Stimulated activated CD8-positive, alpha-beta memory T cell treated with anti-CD3 and anti-CD28 coated beads, Interleukin-7, amount 100 ng/mL, for 1 hour (primary cell): Measurements from ENCODE around the gene ZNF385B.

Experiments
- DNase-seq, 2 donors: peaks; one replicate each; pipeline ENCODE4 v3.0.0-alpha.2; 2020; ENCODE audit warnings: low read depth in 2 of 2

ZNF385B gene

DNA sequence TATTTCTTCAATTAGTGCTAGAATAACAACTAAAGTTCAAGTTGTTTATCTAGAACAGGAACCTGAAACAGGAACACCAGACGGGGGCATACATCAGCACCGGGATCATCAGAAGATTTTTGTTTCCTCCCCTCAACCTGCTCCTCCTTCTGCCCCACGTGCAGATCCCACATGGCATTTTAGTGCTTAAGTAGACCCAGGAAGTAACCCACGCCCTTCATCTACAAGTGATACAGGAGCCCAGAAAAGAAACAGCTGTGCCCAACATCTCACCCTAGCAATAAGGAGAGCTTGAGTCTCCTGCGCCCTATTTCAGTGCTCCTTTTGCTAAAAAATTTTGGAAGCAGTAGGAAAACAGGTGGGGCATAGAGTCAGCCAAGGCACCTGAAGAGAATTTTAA lies 5.2 kb downstream of the ZNF385B start:
- no peak for DNase-seq

DNA sequence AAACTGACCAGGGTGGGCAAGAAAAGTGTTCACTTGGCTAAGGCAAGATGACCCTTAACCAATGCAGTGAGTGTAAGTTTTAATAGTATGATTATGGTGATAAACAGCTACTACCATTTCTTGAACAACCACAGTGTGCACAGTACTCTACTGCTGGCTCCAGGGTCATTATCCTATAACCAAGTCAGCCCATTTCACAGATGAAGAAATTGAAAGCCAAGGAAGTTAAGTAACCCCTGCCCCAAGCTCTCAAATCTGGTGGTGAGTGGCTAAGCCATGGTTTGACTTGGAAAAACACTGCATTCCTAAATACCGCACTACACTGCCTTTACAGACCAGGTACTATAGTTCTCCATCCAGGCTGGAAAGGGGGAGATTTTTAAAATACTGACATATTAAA lies 5.7 kb downstream of the ZNF385B start:
- no peak for DNase-seq

DNA sequence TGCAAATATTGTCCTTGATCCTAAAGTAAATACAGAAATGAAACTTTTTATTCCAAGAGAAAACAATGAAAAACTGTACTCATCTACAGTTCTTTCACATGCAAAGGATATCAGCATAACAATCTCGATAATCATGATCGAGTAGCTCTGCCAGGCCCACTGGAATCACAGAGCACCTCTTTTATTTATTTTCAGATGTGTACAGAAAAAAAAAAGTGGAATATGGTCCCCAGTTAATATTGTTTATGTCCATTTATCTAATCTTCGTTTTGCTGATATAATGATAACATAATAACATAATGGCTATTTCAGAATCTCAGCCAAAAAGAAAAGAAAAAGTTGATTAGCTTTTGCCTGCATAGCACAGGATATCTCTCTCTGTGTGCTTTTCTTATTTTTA lies 6.5 kb downstream of the ZNF385B start:
- no peak for DNase-seq

DNA sequence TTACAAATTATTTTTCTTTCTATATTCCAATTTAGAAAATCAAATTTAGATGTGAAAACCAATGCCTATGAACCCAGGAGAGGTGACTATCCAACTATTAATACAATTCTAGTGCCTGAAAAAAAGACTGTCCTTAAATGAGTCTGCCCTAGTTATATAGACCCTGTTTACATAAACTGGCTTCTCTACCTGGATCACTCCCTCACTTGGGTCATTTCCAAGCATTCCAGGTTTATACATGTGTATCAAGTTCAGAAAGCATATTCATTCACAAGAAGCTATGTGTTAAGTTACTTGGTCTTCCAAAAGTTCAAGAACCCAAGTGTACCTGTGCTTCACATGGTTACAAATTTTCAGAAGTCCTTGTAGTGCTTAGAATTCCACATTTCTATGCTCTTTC lies 8.3 kb downstream of the ZNF385B start:
- DNase-seq: no peak

DNA sequence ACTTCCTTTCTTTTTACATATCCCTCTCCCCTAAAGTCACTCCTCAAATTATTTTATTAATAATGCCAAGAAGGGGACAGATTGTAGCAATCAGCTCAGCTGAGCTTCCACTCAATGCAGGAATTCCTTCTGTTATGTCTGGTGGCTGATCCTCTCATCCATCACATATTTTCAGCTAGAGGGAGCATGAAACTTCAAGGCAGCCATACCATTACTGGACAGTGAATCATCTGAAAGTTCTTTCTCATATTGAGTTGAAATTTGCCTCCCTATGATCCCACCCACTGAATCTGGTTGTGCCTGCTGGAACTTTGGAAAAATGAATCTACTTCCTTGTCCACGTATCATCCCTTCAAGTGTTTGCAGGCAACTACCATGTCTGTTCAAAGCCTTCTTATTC lies 11.2 kb downstream of the ZNF385B start:
- DNase-seq: no peak

DNA sequence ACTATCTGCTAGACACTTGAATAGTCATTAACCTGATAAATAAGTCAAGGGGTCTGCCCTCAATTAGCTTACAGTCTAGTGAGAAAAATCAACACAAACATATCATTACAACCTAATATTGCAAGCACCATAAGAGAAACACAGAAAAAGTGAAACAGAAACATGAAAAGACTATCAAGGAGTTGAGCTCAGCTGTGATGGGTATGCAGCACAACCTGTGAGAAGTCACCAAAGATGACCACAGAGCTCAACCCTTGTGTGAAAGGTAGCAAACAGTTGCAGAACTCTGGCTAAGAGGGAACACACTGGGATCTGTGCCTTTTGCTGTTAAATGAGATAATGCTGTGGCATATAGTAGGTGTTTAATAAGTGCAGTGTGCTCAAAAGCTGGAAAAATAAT lies 11.7 kb downstream of the ZNF385B start:
- no peak for DNase-seq

DNA sequence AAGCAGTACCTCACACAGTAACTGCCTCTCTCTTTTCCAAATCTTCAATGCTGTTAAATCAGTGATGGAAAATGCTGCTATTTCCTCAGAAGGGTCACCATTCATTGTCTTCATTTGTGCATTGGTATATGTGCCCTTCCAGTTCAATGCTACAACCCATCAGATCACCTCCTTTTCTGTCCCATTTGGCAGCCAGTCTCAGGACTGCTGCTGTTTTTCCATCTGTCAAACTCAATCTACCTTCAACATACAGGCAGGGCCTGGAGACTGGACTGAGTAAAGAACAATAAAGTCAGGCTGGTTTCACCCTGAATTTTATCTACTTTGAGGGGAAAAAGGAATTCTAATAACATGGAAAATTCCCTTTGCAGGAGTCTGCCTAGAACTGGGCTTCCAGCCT lies 17.9 kb downstream of the ZNF385B start:
- no peak for DNase-seq

DNA sequence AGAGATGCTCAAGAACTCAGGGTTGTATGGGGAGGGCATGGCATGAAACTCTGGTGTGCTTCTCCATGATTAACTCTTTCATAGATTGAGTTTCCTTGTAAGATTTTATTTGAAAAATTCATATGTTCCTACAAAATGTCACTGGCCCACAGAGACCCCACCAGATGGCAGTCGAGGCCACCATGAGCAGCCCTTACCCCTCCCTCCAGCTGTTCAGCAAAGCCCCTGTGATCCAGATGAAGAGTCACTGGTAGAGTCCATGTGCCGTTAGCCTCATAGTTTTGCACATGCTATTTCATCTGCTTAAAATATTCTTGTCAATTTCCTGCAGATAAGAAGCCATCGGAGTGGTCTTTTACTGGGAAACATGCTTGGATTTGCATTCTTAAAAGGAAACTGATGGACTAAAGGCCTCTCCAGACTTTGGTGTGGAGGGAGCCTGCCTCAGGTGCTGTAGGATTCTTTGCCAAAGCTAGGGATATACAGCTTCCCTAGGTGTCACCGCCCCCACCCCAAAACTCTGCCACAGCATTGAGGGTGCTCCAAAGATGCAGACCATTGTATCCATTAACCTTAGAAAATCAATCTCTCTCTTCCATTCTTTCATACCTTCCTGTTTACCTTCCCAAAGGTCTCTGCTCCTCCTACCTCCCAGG lies 18.8 kb downstream of the ZNF385B start:
- DNase-seq: no peak

DNA sequence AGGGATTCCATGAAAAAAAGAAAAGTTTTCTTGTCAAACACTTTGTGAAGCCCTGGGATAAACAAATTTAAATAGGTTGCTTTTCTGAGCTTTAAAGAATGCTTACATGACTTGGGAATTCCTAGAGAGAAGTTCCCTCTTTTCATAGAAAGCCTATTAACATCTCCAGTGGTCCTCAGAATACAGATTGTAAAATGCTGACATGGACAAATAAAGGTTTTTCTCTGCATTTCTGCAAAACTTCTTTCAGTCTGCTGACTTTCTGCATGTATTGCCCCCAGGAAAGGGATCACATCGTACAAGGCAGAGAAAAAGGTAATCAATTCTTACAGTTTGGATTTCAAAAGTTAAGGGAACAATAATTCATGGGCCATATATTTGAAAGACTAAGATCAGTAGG lies 20.6 kb downstream of the ZNF385B start:
- DNase-seq: no peak

DNA sequence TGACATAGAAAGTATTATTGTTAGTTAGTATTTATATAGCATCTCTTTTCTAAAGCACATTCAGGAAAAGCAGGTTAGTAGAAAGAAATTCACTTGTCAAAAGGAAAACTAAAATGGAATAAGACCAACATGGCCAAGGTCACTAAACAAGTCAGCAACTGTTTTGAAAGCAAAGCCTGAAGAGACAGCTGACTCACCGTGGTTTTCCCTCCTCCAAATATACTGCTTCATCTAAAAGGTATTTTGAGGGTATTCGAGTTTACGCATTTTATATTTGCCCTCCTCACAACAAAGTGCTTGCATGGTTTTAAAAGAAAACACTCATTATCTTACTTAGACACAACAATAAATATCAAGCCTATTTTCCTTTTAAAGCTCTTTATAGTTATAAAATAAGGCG lies 24.0 kb downstream of the ZNF385B start:
- no peak for DNase-seq

DNA sequence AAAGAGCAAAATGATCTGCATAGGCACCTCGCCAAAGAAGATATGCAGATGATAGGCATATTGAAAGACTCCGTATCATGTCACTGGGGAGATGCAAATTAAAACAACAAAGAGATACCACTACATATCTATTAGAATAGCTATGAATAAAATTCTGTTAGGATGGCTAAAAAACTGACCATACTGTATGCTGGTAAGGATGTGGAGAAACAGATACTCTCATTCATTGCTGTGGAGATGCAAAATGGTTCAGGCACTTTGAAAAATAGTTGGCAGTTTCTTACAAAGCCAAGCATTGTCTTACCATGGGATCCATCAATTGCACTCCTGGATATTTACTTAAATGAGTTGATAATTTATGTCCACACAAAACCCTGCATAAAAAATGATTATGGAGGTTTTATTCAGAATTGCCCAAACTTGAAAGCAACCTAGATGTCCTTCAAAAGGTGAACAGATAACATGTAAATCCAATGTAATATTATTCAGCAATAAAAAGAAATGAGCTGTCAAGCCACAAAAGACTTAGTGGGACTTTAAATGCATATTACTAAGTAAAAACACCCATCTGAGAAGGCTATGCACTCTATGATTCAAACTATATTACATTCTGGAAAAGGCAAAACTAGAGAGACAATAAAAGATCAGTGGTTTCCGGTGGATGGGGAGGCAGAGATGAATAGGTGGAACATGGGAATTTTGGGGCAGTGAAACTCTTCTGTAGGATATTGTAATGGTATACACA lies 31.2 kb downstream of the ZNF385B start:
- no peak for DNase-seq

DNA sequence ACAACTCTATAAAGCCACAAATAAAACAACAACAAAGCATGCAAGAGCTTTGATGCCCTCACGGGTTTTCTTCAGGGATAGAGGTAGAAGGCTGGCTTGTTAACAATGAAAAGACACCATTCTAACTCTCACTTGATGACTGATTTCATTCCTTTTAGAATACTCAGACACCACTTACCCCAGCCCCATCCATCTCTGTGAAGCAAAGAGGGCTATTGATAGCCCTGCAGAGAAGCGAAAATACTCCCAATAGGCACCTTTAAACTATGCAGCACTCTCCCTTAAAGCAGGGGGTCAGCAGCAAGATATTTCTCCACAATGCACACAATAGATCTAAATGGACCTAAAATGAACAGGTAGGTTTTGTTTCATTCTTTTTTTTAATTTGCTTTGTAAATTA lies 35.1 kb downstream of the ZNF385B start:
- DNase-seq: no peak

DNA sequence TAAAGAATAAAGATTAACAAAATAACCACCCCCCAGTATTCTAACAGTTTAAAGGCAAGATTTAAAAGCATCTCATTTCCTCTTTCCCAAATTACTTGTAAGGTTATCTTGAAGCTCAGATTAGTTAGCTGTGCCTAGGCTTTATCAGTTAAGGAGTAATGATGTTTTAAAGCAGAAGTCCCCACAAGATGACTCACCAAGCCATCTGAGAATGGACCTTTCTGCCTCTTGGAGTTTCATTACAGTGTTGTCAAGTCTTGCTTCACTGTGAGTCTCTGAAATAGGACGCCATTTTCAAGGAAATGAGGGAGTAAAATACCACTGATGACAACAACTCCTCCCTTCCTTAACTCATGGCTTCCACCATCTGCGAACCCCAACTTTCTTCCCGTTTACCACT lies 35.9 kb downstream of the ZNF385B start:
- DNase-seq: no peak

DNA sequence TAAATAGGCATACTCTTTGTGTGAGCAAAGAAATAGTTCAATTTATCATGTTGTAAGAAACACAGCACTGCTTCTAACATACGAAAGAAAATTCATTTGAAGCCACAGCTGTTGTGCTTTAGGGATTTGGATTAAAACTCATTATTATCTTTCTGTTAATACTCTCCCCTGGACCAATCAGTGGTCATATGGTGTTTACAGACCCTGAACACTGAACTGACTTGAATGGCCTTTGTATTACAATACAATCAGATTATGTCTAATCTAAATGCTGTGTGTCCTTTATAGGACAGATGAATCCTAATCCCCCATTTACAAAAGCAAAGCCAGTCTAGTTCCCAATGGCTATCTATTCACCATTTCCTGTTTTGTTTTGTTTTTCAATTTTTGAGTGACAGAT lies 36.5 kb downstream of the ZNF385B start:
- no peak for DNase-seq

DNA sequence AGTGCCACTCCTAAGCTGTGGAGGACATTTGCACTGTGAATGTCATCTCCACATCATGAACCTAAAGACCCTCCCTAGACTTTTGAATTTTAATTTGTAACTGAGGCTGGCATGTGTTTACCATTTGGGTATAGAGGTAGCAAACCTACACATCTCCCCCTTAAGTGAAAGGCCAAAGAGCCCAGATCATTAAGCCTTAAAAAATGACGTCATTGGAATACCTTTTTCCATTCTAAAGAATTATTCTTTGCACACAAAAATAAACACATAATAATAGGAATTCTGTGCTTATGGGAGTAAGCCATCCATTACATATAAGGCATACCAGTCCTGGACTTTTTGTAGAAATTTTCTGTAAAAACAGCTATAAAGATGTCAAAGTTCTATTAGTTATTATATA lies 38.9 kb downstream of the ZNF385B start:
- DNase-seq: no peak

DNA sequence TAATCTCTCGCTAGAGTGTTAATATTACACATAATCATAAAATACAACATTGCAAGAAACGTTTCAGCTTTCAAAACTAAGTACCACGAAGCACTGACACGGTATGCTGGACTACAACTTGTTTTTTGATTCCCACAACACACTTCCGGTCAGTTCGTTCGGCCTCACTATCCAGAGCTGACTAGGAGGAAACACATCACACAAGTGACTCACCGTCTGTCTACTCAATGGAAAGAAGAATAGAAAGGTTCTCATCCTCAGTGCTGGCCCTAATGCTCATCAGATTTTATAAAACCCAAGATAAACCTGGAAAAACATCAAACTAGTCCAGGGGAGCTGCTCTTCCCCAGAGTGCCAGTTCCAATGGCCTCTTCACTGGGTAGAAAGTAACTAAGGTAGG lies 42.9 kb downstream of the ZNF385B start:
- no peak for DNase-seq

DNA sequence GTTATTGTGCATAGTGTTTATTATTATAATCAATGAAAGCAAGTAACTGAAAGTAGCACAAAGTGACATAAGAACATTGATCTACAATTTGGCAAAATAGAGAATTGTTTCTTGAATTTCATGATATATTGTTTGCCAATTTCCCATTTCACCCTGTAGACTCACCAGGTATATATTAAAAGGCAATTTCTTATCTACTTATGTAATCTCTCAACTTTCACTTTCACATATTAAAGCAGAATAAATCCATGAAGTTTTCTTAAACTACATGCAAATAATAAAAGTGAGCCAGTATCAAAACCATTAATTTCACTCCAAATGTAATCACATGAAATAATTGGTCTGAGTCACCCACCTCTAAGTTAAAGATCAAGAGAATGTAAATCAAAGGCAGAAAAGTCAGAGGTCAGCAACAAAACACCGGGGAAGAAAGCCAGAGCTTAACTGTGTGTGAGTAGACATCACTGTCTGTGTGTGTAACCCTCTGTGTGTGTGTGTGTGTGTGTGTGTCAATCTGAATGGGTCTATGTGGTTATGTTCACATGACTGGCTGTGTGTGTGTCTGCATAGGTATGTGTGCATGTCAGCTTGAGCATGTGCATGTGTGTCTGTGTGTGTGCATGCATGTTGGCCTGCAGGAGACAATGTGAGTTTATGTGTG lies 44.1 kb downstream of the ZNF385B start:
- no peak for DNase-seq

DNA sequence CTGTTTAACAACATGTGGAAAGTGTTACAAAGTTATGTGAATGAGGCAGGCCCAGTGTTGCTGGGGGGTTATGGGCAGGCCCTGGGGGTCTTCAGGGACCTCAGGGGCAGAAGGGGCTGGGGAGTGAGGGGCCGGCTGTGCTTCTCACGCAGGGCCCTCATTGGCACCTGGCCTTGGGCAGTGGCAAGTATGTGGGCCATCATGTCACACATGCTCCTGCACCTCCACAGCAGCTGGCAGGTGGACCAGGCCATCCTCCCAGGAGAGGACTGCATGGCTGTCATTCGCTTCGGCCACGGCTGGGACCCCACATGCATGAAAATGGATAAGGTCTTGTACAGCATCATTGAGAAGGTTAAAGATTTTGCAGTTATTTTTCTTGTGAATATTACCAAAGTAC lies 47.4 kb downstream of the ZNF385B start:
- DNase-seq: no peak

DNA sequence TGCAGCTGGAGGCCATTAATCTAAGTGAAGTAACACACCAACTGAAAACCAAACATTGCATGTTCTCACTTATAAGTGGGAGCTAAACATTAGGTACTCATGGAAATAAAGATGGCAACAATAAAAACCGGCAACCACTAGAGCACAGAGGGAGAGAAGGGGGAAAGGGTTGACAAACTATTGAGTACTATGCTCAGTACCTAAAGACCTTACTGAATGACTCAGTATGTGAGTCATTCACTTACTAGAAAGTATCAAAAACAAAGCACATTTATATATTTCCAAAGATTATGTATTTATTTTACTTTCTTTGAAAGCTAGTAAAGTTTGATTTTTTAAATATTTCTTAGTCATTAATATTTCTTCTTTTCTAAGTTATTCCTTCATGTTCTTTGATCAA lies 48.9 kb downstream of the ZNF385B start:
- DNase-seq: no peak

DNA sequence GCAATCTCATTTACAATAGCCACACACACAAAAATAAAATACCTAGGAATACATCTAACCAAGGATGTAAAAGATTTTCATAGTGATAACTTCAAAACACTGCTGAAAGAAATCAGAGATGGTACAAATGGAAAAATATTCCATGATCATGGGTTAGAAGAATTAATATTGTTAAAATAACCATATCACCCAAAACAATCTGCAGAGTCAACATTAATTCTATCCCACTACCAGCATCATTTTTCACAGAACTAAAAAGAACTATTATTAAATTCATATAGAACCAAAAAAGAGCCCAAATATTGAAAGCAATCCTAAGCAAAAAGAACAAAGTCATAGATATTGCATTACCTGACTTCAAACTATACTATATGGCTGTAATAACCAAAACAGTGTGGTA lies 50.4 kb downstream of the ZNF385B start:
- DNase-seq: no peak

DNA sequence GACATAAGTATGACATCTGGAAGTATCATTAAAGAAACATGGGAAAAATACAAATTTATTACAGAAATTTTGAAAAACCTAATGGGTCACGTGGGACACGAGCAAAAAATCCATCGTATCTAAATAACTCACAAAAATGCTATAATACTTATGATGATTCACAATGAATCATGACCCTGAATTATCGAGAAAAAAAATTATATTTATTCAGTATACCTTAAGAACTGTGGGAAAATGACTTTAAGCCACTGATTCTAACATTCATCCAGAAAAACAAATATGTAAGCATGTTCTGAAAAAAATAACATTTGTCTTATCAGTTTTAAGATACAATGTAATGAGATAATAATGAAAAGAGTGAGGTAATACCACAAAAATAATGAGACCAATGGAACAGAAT lies 51.8 kb downstream of the ZNF385B start:
- DNase-seq: no peak

DNA sequence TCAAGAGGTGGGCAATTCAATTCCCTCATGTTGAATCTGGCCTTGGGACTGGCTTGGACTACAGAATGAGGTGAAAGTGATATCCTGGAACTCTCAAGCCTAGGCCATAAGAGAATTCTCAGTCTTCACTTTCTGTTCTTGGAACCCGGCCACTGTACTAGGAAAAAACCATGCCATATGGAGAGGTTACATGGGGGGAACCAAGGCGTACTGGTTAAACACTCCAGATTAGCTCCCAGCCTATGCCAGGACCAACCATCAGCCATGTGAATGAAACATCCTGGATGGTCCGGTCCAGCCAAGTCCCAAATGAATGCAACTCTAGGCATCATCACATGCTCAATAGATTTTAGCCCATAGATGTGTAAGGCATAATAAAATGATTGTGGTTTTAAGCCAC lies 56.4 kb downstream of the ZNF385B start:
- no peak for DNase-seq

DNA sequence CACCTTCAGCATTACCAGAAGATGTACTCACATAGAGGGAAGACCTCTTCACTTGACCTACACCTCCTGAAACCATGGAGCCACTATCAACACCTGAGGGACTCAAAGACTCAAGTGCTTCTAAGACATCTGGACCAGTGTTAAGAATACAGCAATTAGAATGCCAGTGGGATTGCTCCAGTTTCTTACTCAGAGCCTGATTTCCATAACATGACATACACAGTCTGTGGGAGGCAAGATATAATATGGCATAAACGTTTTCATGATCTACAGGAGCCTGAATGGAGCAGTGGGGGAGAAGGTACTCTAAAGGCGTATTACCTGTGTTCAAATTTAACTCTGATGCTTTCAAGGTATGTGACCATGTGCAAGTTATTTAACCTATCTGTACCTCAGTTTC lies 57.2 kb downstream of the ZNF385B start:
- DNase-seq: no peak
